Non-pigmented ciliary epithelial cell (primary cell): ENCODE results near the gene FARS2.
"Not testable (repeated sequence)": the region's sequence is repeated elsewhere in the genome, so short reads cannot be mapped to it uniquely, and the experiment has no call there.

Source experiments
- DNase-seq: peaks from one replicate; pipeline ENCODE4 v3.0.0-alpha.2; 2010; ENCODE audit warnings: low read depth

FARS2 gene

DNA sequence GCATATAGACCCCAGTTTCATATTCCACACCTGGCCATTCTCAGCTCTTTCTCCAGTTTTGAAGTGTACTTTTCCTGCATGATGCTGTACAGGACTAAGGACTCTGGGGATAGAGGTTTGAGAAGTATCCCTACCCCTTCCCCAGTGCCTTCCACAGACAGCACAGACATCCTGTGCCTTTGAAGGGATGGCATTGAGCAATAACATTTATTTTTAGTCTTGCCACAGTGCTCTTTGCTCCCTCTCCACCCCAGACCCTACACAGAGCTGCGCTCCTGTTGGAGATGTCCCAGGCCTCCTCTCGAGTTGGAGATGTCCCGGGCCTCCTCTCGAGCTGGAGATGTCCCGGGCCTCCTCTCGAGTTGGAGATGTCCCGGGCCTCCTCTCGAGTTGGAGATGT is 275.8 kb downstream of the FARS2 start:
- DNase-seq, result no peak

DNA sequence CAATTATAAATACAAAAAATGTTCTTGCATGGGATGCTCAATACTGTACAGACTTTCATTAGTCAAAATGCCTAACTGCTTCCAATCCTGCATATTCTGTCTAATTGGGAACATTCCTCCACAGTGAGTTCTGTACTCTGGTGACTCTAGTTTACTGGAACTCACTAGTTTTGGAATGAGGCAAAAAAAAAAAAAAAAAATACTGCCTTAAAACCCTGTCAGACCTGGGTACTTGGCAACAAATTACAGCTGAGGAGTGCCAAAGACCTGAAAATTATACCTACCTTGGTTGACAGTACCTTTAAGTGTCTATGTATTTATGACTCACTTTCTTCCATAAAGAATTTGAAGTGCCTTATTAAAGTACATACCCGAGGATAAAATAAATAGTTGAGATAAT is 276.7 kb downstream of the FARS2 start:
- DNase-seq, result no peak

DNA sequence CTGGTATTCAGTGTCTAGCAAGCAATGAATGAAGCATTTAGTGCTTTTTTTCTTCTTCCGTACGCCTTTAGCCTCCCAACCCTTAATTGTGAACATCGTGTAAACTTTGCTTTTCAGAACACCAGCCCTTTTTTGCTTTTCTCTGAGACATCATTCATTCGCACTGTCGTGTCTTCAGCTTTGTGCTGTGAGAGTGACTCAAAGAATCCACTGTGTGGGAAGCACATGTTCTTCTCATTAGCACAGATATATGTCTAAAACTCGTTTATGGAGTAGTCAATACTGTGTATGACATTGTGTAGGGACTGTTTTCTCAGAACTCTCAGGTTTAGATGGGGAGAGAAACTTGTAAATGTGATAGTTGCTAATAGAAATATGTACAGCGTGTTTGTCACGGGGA is 279.1 kb downstream of the FARS2 start:
- DNase-seq, result no peak

DNA sequence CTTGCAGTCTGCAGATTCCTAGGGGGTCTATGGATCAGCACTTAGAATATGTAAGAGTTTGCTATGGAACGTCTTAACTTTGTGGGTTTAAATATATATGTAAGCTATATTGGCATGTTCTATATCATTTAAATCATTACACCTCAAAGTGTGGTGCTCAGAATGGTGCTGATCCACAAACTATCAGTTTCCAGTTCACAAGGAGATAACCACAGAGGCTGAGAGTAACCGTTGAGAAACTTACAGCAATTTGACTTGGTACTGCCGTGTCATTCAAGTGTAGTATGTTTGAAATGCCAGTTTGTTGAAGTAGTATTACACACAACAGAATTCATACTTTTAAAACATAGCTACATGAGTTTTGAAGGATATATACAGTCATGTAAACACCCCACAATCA is 279.7 kb downstream of the FARS2 start:
- no peak for DNase-seq

DNA sequence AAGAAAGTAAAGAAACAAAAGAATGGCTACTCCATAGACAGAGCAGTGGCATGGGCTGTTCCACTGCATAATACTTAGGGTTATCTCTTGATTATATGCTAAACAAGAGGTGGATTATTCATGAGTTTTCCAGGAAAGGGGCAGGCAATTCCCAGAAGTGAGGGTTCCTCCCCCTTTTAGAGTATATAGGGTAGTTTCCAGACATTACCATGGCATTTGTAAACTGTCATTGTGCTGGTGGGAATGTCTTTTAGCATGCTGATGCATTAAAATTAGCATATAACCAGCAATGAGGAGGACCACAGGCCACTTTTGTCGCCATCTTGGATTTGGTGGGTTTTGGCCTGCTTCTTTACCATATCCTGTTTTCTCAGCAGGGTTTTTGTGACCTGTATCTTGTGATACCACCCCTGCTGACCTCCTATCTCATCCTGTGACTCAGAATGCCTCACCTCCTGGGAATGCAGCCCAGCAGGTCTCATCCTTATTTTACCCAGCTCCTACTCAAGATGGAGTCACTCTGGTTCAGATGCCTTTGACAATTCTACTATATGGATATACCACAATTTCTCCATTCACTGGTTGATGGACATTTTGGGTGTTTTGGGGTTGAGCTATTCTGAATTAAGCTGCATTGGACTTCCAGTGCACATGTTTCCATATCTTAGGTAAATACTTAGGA is 280.6 kb downstream of the FARS2 start:
- no peak for DNase-seq

DNA sequence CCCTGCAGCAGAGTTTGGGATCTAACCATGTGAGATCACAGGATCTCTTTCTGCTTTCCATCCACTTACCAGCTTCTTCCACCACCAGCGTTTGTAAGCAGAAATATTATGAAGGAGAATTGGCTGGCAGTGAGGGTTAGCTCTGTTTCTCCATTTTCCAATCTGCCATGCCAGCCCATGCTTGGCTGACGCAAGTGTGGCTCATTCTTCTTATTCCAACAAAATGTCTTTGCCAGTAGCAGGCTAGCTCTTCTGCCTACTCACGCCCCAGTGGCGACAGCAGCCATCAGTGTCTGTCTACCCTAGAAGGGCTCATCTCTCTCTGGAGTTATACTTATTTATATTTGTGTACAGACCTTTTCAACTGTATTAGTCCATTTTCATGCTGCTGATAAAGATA is 286.2 kb downstream of the FARS2 start:
- DNase-seq, result no peak

DNA sequence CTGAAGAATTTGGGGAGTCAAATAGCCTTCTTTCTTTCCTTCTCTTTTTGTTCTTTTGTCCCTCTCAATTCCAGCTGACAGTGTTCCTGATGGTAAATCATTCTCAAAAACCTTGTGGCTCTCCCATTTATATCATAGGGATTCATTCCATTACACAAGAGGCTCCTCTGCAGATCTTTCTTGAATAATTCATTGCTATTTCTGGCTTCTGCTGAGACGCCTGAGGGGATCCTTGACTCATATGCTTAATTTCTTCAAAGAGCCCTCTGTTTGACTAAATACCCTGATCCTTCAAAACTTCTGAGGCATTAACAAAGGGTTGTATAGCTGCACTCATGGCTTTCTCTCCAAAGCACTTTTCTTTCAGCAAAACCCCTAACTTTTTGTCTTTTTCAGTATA is 289.3 kb downstream of the FARS2 start:
- DNase-seq, result no peak

DNA sequence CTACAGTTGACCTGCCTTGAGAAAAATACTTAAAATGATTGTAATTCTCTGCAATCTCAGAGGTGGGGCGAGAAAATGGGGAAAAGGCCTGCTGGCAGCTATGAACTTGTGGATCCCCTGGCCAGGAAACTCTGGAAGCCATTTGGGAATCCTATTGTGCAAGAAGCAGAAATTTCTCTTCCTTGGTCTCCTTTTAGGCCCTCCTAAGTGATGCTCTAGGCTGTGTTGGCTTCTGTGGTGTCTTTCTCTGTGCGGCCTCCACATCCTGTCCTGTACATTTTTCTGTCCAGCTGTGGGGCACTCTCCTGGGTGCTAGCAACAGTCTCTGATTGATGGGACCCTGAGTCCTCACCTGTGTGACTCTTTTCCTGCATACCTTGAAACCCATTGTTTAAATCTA is 290.9 kb downstream of the FARS2 start:
- DNase-seq, result no peak

DNA sequence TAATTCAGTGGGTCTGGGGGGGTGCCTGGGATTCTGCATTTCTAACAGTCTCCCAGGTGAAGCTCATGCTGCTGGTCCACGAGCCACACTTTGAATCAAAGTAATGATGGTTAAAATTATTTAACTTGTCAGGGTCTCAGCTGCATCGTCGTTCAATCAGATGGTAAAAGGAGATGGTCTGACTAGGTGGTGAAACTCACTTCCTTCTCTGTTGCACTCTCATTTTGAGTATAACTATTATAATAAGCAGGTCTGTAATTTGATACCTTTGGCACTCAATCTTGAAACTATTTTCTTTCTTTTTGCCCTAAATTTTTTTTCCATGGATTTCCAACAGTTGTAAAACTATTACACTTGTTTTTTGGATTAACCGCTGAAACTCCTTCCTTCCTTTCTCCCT is 292.5 kb downstream of the FARS2 start:
- DNase-seq, result no peak

DNA sequence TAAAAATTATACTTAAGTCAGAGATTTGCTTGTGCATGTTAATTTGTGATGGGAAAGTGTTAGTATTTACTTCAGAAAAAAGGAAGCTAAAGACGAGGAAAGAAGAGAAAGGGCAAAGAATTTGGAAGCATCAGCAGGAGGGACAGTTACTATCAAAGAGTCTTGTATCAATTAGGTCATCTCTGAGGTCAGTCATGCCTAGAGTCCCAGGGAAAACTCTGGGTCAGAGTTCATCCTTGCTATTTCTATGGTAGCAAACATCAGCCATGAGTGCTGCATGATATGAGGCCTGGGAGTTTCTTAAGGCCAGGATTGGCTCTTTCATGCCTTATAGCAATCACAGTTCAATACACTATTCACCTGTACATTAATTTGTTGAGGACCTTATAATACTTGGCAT is 292.9 kb downstream of the FARS2 start:
- DNase-seq, result no peak

DNA sequence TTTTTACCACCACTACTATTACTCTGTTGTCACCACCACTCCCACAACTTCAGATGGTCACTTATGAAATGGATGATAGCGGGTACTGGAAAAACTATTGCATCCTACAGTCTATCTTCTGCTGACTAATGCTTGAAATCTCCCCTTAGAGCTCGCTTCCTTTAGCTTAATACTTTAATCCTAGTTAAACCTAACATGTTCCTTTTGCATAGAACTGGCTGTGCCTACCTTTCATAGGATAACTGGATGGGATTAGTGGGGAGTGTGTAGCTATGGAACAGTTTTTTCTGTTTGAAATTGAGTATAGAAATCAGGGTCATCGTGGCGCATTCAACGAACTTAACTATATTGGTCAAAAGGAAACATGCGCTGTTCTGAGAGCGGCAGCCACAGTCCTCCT is 294.7 kb downstream of the FARS2 start:
- DNase-seq, result no peak

DNA sequence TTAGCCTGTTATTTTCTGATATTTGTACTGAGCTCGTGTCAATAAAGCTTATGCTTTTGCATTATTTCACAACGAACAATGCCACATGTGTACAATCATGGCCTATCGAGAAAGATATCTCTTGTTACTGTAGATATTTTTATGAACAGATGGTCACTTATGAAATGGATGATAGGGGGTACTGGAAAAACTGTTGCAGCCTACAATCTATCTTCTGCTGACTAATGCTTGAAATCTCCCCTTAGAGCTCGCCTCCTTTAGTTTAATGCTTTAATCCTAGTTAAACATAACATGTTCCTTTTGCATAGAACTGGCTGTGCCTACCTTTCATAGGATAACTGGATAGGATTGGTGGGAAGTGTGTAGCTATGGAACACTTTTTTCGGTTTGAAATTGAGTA is 296.2 kb downstream of the FARS2 start:
- no peak for DNase-seq

DNA sequence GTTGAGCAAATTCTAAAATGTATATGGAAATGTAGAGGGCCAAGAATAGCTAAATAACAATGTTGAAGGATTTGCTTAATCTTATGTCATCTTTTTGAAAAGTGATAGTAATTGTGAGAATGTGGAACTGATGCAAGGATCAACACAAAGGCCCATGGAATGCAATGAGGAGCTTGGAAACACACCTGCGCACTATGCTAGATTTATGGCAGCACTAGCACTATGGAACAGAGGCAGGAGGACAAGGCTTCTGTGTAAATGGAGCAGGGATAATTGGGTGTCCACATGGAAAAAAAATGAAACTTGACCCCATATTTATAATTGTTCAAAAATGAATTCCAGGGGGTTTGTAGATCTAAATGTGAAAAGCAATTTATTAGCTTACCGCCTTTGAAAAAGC is 298.3 kb downstream of the FARS2 start:
- DNase-seq, result no peak

DNA sequence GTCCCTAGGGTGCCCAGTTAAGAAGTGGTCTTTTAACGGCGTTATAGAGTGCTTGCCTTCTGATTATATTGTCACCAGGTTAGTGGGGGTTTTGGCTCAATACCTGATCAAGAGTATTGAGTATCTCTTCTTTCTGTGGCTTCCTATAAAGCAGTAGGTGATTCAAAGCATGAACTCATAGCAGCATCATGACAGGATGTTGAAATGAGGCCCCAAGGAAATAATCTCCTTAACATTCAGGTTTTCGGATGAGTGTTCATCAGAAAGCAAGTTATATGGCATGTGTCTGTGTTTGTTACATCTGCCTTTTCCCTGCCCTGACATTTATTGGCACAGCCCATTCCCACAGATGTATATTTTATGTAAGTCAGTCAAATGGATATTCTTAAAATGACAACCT is 301.0 kb downstream of the FARS2 start:
- no peak for DNase-seq

DNA sequence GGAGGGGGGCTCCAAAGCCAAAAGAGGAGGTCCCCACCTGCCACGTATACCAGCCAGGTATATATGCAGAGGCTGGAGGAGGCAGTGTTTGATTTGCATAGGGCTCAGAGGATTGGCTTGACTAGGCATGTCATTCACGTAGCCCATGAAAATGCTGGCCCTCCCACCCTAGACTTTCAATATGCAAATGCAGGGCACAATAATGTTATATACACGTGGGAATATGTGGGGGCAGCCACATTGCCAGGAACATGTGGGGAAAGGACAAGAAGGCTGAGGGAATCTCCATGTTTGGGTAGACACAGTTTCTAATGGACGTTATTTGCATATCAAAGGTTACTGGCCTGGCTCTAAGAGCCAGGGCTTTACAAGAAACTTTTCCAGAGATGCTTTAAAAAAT is 301.8 kb downstream of the FARS2 start:
- DNase-seq, result no peak

DNA sequence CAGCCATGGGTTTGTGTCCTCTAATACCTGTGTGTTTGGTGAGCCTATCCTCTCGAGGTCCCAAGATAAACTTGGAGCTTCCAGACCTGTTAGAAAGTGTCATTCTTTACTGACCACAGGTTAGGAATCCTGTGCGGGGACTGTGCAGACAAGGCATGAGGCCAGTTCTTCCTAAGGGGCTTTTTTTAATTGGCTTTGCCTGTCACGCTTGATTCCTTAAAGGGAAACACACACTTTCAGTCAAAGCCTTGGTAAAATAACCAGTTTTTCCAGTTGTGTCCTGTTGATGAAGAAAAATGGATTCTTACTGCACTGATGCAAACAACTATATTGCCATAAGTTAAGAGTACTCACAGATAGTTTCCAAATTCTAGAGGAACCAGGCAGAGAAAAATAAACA is 303.4 kb downstream of the FARS2 start:
- not testable (repeated sequence) for DNase-seq

DNA sequence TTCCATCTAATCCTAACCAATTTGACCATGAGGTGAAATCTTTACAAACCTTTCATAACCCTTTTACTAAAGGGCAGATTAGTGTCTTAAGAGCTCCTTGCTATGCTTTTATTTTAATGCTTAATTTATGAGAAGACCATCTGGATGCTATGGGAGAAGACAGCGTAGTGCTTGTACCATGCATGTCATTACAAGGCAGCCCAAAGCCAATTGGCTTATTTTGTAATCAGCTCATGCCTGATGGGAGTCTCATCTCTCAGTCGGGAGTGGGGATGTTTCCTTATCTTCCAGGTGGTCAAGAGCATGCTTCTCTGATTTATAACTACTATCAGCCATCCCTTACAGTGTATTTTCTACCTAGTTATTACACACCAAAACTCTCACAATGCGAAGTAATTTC is 304.7 kb downstream of the FARS2 start:
- no peak for DNase-seq

DNA sequence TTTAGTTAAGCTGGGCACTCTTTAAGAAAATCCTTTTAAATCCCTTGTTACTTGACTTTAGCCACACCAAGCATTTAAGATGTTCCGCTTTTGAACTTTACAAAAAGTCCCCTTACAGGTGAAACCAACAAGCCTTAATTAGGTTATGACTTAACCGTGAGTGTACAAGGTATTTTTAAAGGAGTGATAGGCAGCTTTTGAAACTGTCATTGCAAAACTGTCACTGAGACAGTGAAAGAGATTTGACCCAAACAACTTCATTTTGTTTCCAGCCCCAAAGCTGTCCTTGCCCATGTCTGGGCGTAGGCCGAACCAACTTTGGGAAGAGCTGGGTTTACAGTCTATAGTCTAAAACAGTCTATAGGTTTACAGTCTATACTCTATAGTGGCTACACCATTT is 305.4 kb downstream of the FARS2 start:
- no peak for DNase-seq

DNA sequence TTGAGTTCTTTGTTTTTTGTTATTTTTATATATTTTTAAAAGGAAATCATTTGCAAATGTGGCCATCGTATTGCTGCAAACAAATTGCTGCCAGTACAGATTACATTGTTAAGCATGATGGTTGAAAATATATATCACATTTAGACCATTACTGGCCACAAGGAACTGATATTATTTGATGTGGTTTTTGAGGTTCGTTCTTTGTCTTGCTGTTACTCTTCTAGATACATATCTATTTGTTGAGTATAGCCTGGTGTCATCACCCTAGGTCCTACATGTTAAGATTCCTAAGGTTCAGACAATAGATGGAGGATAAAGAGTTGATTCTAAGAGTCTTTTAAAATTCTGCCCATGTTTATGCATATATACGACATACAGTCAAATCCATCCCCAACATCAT is 306.0 kb downstream of the FARS2 start:
- DNase-seq, result no peak

DNA sequence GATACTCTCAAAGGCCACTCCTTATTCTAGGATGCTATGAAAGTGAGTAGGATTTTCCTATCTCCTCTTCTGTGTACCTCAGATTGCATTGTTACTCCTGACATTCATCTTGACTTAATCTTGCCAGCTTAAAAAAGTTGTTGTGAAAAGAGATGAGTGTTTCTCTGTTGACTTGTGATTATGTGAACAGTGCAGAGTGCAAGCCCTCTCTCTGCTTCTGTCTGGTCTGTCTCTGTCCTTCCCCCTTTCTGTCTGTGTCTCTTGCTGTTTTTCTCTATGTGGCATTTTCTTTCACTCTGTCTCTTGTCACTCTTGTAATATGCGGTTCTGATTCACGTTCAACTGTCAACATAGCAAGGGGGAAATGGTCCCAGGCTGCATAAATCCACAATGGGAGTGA is 306.6 kb downstream of the FARS2 start:
- no peak for DNase-seq

DNA sequence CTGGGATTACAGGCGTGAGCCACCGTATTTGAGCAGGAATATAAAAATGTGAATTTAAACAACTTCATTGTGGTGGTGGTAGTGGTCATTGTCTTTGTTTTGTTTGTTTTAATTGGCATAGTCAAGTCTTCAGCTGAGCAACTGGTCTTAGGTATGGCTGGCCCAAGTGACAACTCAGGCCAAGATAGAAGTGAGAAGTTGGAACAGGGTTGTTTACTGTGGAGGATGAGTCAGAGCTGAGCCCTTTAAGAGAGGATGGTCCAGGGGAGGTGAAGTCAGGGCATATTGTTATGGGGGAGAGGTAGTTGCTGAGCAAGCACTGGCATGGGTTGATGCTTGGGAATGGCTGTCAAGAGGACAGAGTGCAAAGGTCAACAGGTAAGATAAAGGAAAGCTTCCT is 308.2 kb downstream of the FARS2 start:
- DNase-seq, result no peak

DNA sequence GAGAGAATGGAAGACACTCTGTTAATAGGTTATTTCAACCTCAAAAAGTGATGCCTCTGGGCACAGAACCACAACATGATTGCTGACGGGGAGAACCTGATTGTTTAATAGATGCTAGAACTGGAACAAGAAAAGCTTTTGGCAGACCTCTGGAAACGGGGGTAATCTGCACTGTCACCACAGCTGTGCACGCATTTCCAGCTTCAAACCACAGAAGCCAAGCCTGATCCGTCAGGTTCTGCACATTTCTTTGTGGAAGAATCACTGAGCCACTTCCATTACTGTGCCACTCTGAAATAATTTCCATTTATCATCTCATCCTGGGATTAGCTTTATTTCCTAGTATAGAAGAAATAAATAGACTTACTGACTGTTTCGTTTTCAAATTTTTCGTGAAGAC is 309.3 kb downstream of the FARS2 start:
- no peak for DNase-seq

DNA sequence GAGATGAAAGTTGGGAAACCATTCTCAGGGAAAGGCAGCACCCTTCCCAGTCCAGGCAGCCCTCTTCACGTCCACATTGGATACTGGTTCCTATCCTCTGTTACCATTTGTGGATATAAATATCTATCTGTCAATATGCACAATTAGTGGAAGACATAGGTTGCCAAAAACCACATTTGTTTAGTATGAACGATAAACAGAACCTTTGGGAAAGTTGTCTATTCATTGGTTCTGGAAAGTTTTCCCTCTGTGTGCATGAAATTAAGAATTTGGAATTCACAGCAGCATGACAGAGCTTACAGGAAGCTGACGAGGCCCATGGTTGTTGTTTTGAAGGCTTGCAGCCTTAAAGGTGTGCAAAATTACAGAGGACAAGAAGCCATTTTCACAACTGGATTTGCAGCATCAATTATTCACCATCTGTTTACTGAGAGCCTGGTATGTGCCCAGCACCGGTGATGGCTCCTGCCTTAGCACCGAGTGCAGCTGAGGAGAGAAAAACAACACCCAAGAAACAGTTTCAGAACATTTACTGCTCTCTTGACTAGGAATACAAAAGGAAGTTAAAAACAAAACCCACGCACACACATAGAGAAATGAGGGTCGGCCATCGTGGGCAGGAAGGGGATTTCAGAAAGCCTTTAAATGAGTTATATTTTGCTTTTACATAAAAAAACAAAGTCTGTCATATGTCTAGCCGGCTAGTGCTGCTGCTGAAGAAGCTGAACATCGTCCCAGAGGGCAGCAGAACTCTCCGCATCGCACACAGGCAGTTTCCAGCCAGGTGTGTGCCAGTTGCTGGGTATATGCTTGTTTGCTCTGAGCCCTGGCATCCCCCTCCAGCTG is 319.6 kb downstream of the FARS2 start:
- no peak for DNase-seq

DNA sequence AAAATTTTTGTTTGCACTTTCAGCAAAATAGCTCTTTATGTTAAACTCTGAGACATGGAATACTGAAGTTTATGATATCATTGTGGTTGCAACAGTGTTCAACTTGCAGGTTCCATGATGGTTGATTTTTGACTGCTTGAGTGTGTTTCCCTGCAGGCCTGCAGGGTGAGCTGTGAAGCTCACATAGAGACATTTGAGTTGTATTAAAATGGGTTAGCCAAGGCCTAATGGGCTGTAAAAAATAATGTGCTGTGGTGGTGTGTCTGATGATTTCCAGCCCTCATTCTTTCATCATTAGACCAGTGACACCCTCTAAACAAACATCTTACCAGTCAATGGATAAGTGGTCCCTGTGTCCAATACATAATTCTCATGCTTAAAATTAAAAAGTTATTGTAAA is 321.4 kb downstream of the FARS2 start:
- DNase-seq, result no peak
